Measurements from ENCODE around the gene RNLS.
"Not testable (repeated sequence)": the region's sequence is repeated elsewhere in the genome, so short reads cannot be mapped to it uniquely, and the experiment has no call there.

RNLS gene

DNA sequence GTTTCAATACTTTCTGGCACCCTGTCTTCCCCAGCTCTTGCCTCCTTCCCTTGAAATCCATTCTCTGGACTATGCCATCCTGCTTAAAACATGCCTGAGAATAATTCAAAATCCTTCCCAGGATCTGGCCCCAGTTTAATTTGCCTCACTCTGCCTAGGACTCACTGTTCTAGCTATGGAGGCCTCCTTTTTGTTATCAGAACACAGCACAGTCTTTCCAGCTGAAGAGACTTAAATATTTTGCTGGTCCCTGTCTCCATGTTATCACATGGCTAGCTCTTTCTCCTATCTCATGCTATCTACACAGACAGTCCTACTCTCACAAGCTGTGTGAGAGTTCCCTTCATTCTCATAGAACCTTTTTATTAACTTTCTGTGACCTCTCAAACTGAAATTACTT is 194.8 kb downstream of the RNLS start:
- no peak for DNase-seq (ENCODE audit: low read depth in 2 of 2)

DNA sequence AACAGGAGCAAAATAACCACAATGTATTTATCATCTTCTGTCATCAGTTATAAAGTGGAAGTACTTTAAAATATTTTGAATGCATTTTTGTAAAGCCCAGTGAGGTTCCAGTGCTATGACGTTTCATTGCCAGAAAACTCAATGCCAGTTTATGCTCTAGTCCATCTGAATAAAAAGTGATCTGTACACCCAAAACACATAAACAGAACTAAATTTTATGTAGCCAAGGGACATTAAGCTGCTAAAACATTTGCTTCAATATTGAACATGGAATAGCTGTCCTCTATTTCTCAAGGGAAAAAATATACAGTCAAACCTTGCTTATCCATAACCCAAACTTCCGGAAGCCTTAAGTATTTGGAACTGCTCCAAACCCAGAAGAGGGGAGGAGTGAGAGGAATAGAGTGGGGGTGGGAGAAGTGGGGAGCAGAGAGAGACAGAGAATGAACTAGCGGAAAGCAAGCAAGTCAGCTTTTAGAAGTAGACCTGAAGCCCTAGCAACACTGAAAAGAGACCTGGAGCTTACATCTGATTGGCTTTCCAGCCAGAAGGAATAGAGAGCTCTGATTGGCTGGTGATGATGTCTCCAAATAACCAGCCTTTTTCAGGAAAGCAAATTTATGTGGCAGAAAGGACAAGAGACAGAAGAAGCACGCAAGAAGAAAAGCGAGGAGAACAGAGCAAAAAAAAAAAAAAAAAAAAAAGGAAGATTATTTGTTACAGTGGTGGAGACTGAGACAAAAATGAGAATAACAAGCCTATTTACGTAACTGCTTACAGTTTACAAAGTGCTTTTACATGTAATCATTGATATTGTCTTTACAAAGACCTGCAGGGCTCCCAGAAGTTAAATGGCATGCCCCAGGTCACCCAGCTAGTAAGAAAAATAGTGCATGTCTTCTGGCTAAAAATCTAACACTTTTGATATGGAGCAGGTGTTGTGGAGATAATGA is 196.0 kb downstream of the RNLS start:
- no peak for DNase-seq (ENCODE audit: low read depth in 2 of 2)

DNA sequence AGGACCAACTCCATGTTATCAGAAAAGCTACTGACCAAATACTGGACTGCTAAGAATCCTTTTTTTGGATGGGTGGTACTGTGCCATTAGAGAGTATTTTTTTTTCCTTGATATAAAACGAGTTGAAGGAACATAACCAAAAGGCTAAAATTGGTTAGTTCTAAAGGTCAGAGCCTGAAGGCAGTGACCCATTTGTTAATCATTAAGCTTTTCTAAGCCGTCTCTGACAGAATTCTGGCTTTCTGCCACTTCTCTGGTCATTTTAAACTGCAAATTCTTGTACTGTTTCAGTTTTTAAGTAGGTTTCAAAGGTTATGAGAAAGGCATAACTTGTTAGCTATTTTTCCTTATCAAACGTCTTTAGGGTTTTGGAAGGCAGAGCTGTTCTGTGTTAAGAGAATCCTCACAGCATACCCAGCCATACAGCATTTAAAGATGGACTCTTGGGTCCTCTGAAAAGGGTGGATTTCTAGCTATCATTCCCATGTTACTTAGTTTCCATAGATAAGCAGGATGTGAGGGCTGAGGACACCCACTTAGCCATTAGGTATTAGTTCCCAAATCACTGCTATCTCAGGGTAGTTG is 196.8 kb downstream of the RNLS start:
- DNase-seq (ENCODE audit: low read depth in 2 of 2), result no peak

DNA sequence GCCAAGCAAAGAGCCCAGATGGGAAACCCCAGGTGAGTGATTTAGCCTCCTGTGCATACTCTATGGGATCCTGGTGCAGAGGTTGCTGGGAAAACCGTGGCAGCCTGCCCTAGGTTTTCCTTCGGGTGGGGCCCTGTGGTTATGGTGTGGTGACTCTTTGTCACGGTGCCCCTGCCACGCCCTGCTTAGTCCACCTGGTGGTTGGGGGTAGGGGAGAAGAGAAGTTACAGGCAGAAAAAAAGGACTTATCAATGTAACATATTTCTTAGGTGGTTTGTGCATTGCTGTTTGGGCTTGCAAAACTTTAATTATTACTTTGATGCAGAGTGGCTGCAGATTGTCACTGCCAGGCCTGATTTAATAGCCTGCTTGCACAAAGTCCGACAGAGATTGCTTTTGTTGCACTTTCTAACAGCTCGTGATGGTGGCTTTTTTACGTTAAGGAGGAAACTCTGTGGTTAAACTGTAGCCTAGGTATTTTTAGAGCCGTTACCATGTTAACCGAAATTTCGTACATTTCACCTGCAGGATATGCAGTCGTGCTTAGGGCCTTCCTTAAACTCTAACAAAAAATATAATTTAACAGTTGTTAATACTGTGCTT is 197.4 kb downstream of the RNLS start:
- DNase-seq (ENCODE audit: low read depth in 2 of 2), result peak; percentile 7 to 11

DNA sequence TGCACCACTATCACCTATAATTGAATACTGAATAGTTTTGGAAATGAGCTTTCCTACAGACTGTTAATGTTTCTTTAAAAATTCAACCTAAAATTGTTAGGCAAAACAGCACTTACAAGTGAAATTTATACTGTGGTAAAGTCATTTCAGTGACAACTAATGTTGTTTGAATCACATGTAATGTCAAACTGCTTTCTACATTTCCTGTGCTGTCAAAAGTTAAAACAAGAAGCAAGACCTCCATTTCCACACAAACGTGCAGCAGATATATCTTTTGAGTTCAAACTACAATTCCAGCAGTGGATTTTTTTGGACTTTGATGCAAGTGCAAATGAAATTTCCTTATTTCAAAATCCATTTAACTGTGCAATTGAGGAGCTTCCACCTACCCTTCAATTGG is 199.8 kb downstream of the RNLS start:
- DNase-seq (ENCODE audit: low read depth in 2 of 2), result no peak

DNA sequence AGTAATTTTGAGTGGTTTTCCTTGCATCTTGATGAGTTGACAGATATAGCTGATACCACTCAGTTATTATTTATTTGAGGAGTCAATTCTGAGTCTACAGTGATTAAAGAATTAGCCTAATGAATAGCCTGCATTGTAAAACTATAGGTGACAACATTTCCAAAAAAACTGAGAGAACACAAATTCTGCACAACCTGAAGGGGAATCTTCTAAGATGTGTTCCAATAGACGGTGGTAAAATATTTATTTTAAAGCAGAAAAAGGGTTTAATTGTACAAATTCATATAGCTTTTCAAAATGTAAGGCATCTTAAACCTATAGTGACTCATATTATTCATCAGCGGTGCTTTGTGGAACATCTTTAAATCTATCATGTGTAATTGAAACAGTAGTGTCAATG is 200.4 kb downstream of the RNLS start:
- DNase-seq (ENCODE audit: low read depth in 2 of 2), result no peak

DNA sequence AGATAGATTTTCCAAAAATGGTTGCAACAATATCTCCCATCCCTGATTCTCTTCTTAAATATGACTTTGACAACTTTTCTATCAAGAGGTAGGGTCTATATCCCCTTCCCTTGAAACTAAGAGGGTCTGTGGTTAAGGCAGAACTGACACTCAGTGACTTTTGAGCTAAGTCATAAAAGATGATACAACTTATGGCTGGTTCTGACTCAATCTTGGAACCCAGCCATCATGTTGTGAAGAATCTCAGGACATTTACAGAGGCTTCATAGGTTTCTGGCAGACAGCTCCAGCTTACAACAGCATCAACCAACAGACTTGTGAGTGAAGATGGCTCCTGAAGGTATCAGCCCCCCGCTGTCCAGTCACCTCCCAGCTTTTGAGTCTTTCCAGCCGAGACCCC is 203.5 kb downstream of the RNLS start:
- no peak for DNase-seq (ENCODE audit: low read depth in 2 of 2)

DNA sequence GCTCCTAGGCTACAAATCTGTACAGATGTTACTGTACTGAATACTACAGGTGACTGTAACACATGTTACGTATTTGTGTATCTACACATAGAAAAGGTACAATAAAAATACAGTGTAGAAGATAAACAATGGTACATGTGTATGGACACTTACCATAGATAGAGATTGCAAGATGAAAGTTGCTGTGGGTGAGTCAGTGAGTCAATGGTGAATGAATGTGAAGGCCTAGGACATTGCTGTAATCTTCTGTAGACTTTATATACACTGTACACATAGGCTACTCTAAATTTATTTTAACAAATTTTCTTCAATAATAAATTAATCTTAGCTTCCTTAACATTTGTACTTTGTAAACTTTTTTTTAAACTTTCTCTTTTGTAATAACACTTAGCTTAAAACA is 205.6 kb downstream of the RNLS start:
- no peak for DNase-seq (ENCODE audit: low read depth in 2 of 2)

DNA sequence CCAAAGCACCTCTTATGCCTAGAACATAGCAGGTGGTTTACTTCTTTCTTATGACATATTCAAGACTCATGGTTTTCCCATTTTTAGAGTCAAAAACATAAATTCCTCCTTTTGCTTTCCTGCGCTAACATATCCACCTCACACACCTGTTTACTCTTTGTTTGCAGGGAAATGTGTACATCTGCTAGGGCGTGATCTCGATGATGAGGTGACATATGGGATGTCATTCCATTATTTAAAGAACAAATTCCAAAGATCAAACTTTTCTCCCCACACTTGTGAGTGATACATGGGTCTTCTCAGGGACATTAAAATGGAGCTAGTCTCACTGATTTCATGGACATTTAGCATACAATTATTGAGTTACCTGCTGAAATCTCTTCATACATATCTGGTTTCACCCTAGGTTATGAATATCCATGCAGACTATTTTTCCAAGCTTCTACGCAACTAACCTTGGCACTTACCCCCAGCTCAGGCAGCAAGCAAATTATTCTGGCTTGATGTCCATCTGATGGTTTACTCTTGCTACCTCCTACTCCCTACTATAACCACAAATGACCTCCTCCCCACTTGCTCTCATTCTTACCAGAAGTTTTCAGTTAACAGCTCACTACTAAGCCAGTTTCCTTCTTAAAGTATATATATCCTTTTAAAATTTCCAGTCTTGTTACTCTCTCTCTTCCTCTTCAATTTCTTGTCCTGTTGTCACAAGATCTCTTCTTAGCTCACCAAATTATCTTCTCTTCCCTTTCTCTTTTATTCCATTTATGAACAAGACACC is 208.5 kb downstream of the RNLS start:
- DNase-seq (ENCODE audit: low read depth in 2 of 2), result no peak

DNA sequence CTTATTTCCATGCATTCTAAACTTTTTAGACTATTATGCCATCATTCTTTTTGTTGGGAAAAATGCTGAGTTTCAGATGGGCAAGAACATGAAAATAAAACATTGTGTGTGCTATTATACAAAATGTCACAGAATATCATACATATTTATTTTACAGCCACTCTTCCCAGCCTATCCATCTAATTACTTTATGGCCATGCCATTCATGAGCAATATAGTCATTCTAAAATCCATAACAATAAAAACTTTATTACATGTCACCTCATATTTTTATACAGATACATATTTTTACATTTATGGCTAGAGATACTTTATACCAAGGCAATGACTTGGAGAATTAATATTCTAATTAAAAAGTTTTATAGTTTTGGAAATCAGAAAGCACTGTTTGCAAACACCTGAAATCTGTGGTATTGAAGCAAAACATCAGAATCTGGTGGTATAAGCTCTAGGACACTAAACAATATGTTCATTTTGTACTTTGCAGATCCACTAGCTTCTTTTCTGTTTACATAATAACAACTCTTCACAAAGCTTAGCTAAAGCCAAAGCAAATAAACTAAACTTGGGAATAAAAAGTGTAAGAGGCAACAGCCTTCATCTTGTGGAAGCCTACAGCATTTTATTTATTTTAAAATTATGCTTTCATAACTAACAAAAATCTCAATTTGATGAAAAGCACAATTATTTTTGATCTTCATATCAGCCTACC is 210.1 kb downstream of the RNLS start:
- no peak for DNase-seq (ENCODE audit: low read depth in 2 of 2)

DNA sequence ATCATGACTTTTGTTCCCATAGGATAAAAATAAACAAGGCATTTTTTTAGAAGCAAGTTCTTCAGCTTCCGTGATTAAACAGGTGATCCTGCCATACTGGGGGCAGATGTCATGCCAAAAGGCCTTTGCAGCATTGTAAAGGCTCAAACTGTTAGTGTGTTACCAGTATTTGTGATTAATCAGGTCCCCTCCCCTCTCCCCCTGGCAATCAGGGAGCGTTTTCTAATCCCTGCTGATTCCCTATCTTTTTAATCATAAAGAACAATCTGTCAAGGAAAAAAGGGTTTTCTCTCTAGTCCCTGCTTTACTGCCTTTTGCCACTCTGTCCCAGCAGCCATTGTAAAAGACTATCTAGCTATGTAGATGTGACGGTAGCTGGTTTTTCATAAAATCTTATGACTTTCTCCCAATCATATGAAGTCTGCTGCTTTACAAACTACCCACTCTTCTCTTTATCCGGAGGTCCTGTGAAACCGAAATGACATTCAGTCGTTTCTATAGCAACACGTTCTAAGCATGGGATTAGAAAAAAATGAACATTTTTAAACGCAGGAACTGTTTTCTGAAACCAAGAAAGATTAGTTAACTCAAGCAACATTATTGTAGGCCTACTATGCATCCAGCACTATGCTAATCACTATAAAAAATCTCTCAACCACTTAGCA is 210.9 kb downstream of the RNLS start:
- no peak for DNase-seq (ENCODE audit: low read depth in 2 of 2)

DNA sequence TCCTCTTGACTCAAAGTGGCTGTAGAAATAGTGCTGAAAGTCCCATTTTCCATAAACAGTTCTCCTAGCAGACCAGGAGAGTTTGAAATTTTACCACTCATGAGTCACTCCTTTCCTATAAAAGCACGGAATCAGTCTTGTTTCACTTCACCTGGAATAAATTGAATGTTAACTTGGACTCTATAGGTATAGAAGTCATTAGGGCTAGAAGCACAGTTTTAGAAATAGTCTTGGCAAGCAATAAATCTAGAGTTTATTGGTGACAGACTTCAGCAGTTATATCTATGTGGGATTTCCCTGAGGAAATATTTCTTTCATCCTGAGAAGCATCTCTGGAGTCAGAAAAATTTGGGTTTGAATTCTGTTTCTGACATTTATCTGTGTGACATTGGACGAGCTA is 212.4 kb downstream of the RNLS start:
- DNase-seq (ENCODE audit: low read depth in 2 of 2), result no peak

DNA sequence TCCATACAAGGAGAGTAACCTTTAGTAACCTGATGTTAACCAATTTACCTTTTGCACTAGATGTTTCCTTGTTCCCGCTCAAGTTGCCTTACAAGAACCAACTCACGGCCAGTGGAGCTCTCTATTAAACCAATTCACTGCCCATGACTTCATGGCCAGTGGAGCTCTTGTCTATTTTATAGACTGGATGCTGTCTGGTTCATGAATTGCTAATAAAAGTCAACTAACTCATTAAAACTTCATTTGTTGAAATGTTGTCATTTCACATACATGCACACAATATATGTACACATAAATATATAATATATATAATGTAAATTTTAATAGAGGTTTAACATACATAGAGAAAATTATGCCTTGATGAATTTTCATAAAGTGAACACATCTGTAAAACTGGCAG is 216.3 kb downstream of the RNLS start:
- DNase-seq (ENCODE audit: low read depth in 2 of 2), result no peak

DNA sequence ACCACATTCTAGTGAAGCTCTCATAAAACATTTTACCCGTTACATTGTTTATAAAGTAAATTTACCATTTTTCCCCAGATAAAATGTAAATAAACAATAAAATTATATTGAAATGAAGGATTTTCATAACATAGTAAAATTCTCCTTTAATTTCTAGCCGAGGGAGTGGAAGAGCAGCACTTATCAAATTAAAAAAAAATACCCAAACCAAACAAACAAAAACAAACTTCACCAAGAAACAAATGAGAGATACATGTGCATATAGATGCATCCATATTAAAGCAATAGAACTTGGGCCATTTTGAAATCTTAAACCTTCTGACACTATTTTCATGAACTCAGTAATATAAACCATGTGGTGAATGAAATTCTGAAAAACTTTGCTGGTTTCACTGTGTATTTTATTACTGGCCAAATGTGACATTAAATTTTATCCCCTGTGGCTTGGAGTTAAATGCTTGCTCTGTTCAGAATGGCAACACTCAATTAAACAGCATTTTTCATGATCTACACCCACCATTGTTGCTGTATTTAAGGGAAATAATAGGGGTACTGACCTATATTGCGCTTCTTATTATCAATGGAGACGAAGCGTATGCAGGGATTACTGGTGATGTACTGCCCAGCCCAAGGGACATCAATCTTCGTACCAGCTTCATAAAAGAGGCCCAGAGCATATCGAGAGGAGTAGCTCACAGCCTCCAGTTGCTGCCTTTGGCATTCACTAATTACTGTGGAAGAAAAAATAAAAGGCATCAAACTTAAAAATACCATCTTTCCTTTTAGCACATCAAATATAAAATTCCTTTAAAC is 220.9 kb downstream of the RNLS start:
- no peak for DNase-seq (ENCODE audit: low read depth in 2 of 2)

DNA sequence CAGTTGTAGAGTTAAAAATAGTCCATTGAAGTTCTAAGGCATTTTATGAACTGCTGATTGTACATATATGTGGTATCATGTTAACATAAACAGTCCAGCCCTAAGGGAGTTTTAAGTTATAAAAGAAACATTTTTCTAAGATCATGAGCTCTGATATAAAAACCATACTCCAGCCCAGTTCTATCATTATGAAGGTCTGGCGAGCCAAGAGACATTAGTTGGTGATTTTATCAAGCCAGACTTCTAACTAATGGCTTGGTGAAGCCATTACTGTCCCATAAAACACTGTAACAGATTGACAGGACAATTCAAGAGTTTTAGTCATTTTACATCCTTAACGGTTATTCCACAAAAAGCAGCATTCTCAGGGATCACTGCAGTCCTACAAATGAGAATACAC is 221.6 kb downstream of the RNLS start:
- DNase-seq (ENCODE audit: low read depth in 2 of 2), result no peak

DNA sequence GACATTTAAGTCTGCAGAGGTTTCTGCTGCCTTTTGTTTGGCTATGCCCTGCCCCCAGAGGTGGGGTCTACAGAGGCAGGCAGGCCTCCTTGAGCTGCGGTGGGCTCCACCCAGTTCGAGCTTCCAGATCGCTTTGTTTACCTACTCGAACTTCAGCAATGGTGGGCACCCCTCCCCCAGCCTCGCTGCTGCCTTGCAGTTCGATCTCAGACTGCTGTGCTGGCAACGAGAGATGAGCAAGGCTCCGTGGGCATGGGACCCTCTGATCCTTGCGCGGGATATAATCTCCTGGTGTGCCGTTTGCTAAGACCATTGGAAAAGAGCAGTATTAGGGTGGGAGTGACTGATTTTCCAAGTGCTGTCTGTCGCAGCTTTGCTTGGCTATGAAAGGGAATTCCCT is 227.4 kb downstream of the RNLS start:
- not testable (repeated sequence) for DNase-seq (ENCODE audit: low read depth in 2 of 2)

DNA sequence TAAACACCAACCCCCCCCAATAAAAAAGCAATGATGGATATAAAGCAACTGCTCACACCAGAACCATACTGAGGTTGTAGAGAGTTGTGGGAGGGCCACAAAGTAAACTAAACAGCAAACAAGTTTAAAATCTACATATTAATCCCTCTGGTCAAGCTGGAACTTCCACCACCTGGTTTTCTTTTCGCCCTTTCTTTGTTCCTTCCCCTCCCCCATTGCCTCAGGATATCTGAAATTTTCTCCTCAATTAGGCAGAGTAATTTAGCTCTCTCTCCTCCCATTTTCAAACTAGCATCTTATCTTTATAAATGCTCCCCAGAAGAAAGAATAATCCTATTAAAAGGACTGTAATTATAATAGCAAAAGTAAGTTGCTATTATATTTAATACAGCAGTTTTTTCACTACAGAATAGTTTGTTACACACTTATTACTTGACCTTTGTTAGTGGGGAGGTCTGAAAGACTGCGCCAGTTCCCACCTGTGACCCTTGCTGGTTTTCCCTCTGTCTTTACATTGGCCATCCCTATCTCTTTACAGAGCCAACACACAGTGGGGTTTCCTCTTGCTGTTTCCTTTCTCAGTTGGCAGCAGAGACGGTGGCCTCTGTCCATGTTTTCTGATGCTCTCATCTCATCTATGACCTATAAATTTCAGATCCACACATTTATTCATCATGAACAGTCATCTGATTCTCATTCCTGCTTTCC is 235.4 kb downstream of the RNLS start:
- DNase-seq (ENCODE audit: low read depth in 2 of 2), result no peak

DNA sequence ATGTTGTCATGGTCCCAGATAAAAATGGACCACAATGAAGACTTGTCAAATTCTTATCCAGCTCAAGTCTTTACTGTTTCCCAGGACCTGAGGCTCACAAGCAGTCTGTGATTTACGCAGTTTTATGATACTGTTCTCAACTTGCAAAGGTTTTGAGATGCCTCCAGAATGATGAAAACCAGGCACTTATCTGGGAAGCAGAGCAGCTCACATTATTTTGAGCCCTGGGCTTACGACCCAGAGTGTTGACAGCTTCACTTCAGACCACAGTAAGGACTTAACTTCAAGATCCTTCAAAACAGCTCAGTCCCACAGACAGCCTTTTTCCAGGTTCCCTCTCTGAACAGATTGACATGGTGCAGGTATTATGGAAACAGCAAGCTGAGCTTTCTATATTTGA is 236.1 kb downstream of the RNLS start:
- DNase-seq (ENCODE audit: low read depth in 2 of 2), result no peak

DNA sequence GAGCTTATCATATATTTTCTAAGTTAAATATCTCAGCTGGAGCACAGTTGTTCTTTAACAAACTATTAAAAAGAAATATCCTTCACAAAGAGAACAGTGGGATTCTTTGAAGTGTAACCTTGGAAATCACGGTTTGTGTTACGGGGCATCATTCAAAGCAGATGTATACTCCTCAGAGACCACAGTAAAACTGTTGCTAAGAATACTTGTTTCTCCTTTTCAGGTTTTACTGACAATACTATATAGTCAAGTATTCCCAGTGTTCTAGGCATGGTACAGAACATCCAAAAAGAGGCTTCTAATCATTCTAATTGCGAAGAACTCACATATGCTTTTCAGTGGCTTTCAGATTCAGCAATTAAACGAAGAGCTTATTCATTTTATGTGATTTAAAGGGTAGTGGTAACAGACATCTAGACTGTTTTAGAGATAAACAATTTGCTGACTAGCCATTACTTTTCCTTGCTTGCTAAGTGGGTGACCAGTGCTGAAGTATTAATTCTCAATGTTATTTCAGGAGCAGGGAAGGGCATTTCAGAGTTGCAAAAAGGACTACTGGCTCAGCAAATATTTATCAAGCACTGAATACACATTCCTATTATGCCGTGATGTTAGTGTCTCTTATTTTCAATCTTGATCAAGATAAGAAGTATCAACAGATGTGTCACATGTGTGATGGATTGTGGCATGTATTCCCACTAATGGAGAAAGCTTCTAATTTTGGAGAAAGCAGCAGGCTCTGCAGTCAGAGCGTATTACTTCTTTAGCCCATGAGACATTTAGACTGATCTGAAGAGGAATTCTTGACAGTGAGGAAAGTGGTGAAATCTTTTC is 236.8 kb downstream of the RNLS start:
- DNase-seq (ENCODE audit: low read depth in 2 of 2), result no peak

Data from stimulated activated CD4-positive, alpha-beta T cell treated with anti-CD3 and anti-CD28 coated beads, Interleukin-15, amount 100 ng/mL, for 48 hours (primary cell).